SK-N-SH treated with all-trans-retinoic acid at 6 μM for 48 hours (cell line): ENCODE results near the gene TBCEL.

ENCODE experiments used
- ATAC-seq: fragments of 200-7000 bp; cut with Tn5 transposase; 3 replicates; pipeline ENCODE4 v1.9.1; 2020; ENCODE audit warnings: mild to moderate bottlenecking, moderate library complexity
- ARNTL ChIP-seq: fragments of 450-650 bp; formaldehyde crosslinking; IDR thresholded peaks from 2 replicates; pipeline ENCODE4 v1.5.0; 2020; ENCODE audit warnings: low read depth, mild to moderate bottlenecking, moderate library complexity, borderline replicate concordance
- BACH2 ChIP-seq: fragments of 250-450 bp; sonication (Bioruptor Pico); IDR thresholded peaks from 2 replicates; pipeline ENCODE4 v1.9.0; 2021; ENCODE audit warnings: mild to moderate bottlenecking, borderline replicate concordance
- CSDC2 ChIP-seq: fragments of 250-450 bp; sonication (Bioruptor Pico); IDR thresholded peaks from 2 replicates; pipeline ENCODE4 v1.5.0; 2020; ENCODE audit warnings: mild to moderate bottlenecking, moderate library complexity
- ESRRG ChIP-seq: fragments of 250-450 bp; sonication (Bioruptor Pico); IDR thresholded peaks from 2 replicates; pipeline ENCODE4 v1.6.1; 2021; ENCODE audit warnings: mild to moderate bottlenecking
- GLIS3 ChIP-seq: fragments of 250-450 bp; sonication (Bioruptor Pico); IDR thresholded peaks from 2 replicates; pipeline ENCODE4 v1.5.0; 2020; ENCODE audit warnings: mild to moderate bottlenecking, moderate library complexity
- ISL1 ChIP-seq: fragments of 250-450 bp; sonication (Bioruptor Pico); IDR thresholded peaks from 2 replicates; pipeline ENCODE4 v2.1.2; 2022; ENCODE audit warnings: mild to moderate bottlenecking, moderate library complexity
- OSR1 ChIP-seq: fragments of 250-450 bp; sonication (Bioruptor Pico); IDR thresholded peaks from 2 replicates; pipeline ENCODE4 v1.8.0; 2022; ENCODE audit warnings: moderate library complexity, mild to moderate bottlenecking, inconsistent platforms
- PPARA ChIP-seq: fragments of 250-450 bp; sonication (Bioruptor Pico); IDR thresholded peaks from 2 replicates; pipeline ENCODE4 v1.5.0; 2020; ENCODE audit warnings: mild to moderate bottlenecking, borderline replicate concordance
- RARB ChIP-seq: fragments of 250-450 bp; sonication (Bioruptor Pico); IDR thresholded peaks from 2 replicates; pipeline ENCODE4 v1.8.0; 2021; ENCODE audit warnings: mild to moderate bottlenecking, moderate library complexity
- SNAI2 ChIP-seq: fragments of 250-450 bp; sonication (Bioruptor Pico); IDR thresholded peaks from 2 replicates; pipeline ENCODE4 v1.5.0; 2020; ENCODE audit warnings: mild to moderate bottlenecking, moderate library complexity
- TCF4 ChIP-seq: fragments of 250-450 bp; sonication (Bioruptor Pico); IDR thresholded peaks from 2 replicates; pipeline ENCODE4 v1.8.0; 2021; ENCODE audit warnings: mild to moderate bottlenecking, moderate library complexity, borderline replicate concordance
- ZC3H10 ChIP-seq: fragments of 250-450 bp; sonication (Bioruptor Pico); IDR thresholded peaks from 2 replicates; pipeline ENCODE4 v1.5.1; 2021; ENCODE audit warnings: mild to moderate bottlenecking, moderate library complexity
- ZFP3 ChIP-seq: fragments of 250-450 bp; sonication (Bioruptor Pico); IDR thresholded peaks from 2 replicates; pipeline ENCODE4 v1.5.0; 2020; ENCODE audit warnings: mild to moderate bottlenecking, moderate library complexity
- ZNF565 ChIP-seq: fragments of 450-650 bp; formaldehyde crosslinking; conservative IDR thresholded peaks from 2 replicates; pipeline ENCODE4 v1.5.0; 2020; ENCODE audit warnings: low read depth, mild to moderate bottlenecking, moderate library complexity
- ZNF70 ChIP-seq: fragments of 450-650 bp; formaldehyde crosslinking; IDR thresholded peaks from 2 replicates; pipeline ENCODE4 v1.5.0; 2020; ENCODE audit warnings: mild to moderate bottlenecking, moderate library complexity
- ZNF8 ChIP-seq: fragments of 450-650 bp; formaldehyde crosslinking; IDR thresholded peaks from 2 replicates; pipeline ENCODE4 v1.5.0; 2020; ENCODE audit warnings: mild to moderate bottlenecking, moderate library complexity
- TF ChIP-seq, protein P1 (sequence below): fragments of 250-450 bp; sonication (Bioruptor Pico); IDR thresholded peaks from 2 replicates; pipeline ENCODE4 v1.5.1; 2021; ENCODE audit warnings: mild to moderate bottlenecking, moderate library complexity
- TF ChIP-seq, protein P2 (sequence below): fragments of 250-450 bp; sonication (Bioruptor Pico); IDR thresholded peaks from 2 replicates; pipeline ENCODE4 v1.8.0; 2021; ENCODE audit warnings: low read depth, mild to moderate bottlenecking, moderate library complexity, borderline replicate concordance
- TF ChIP-seq, protein P3 (sequence below): fragments of 250-450 bp; sonication (Bioruptor Pico); IDR thresholded peaks from 2 replicates; pipeline ENCODE4 v1.5.1; 2020; ENCODE audit warnings: low read depth, mild to moderate bottlenecking, moderate library complexity
- TF ChIP-seq, protein P4 (sequence below): fragments of 250-450 bp; sonication (Bioruptor Pico); IDR thresholded peaks from 2 replicates; pipeline ENCODE4 v1.8.0; 2020; ENCODE audit warnings: mild to moderate bottlenecking, moderate library complexity, borderline replicate concordance
- TF ChIP-seq, protein P5 (sequence below): fragments of 250-450 bp; sonication (Bioruptor Pico); IDR thresholded peaks from 2 replicates; pipeline ENCODE4 v1.5.0; 2020; ENCODE audit warnings: mild to moderate bottlenecking, moderate library complexity

The TBCEL gene

DNA sequence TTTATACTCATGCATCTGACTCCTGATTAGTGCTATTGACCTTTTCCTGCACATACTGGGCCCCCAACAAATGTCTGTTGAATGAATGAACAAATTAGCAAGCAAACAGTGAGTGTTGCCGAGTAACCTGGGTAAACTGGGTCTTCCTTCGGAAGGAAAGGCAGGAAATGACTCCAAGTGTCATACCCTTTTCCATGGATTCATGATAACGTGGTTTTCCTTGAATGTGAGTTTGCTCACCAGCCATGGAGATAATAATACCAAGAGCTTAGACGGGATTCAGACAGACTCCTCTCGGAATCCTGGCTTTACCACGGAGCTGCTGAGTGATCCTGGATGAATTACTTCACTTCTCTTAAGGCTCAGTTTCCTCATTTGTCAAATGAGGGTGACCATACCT, 93.9 kb downstream of the TBCEL start (continued):
- TF ChIP-seq, protein P1, sequence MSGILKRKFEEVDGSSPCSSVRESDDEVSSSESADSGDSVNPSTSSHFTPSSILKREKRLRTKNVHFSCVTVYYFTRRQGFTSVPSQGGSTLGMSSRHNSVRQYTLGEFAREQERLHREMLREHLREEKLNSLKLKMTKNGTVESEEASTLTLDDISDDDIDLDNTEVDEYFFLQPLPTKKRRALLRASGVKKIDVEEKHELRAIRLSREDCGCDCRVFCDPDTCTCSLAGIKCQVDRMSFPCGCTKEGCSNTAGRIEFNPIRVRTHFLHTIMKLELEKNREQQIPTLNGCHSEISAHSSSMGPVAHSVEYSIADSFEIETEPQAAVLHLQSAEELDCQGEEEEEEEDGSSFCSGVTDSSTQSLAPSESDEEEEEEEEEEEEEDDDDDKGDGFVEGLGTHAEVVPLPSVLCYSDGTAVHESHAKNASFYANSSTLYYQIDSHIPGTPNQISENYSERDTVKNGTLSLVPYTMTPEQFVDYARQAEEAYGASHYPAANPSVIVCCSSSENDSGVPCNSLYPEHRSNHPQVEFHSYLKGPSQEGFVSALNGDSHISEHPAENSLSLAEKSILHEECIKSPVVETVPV (CRISPR knock-in tag), result no peak
- no peak for TF ChIP-seq ZNF8 (CRISPR knock-in tag)
- TF ChIP-seq ZNF565 (CRISPR knock-in tag), result no peak
- TF ChIP-seq ESRRG (CRISPR knock-in tag), result no peak

DNA sequence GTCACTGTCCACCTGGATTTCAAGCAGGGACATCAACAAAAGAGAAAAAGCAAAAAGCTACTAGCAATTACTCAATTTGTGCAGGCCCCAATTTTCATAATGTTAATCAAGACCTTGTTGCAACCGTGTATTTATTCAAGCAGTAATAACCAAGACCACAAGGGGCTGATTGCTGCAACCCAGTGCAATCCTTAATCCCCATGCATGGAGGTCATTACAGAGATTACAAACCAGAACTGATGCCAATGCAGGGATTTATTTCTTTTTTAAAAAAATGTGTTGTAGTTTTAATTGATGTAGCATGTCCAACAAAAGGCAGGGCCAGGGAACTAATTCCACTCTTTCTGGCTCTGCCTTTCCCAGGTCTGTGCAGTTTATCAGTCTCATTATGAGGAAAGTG, 95.5 kb downstream of the TBCEL start:
- no peak for ATAC-seq
- TF ChIP-seq OSR1 (no peak), PPARA (CRISPR knock-in tag) (no peak), SNAI2 (CRISPR knock-in tag) (no peak), TCF4 (no peak), ESRRG (CRISPR knock-in tag) (no peak), ARNTL (CRISPR knock-in tag) (no peak)
- TF ChIP-seq, protein P2, sequence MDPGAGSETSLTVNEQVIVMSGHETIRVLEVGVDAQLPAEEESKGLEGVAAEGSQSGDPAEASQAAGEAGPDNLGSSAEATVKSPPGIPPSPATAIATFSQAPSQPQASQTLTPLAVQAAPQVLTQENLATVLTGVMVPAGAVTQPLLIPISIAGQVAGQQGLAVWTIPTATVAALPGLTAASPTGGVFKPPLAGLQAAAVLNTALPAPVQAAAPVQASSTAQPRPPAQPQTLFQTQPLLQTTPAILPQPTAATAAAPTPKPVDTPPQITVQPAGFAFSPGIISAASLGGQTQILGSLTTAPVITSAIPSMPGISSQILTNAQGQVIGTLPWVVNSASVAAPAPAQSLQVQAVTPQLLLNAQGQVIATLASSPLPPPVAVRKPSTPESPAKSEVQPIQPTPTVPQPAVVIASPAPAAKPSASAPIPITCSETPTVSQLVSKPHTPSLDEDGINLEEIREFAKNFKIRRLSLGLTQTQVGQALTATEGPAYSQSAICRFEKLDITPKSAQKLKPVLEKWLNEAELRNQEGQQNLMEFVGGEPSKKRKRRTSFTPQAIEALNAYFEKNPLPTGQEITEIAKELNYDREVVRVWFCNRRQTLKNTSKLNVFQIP (CRISPR knock-in tag), result no peak
- TF ChIP-seq, protein P3, sequence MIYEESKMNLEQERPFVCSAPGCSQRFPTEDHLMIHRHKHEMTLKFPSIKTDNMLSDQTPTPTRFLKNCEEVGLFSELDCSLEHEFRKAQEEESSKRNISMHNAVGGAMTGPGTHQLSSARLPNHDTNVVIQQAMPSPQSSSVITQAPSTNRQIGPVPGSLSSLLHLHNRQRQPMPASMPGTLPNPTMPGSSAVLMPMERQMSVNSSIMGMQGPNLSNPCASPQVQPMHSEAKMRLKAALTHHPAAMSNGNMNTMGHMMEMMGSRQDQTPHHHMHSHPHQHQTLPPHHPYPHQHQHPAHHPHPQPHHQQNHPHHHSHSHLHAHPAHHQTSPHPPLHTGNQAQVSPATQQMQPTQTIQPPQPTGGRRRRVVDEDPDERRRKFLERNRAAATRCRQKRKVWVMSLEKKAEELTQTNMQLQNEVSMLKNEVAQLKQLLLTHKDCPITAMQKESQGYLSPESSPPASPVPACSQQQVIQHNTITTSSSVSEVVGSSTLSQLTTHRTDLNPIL, result no peak

DNA sequence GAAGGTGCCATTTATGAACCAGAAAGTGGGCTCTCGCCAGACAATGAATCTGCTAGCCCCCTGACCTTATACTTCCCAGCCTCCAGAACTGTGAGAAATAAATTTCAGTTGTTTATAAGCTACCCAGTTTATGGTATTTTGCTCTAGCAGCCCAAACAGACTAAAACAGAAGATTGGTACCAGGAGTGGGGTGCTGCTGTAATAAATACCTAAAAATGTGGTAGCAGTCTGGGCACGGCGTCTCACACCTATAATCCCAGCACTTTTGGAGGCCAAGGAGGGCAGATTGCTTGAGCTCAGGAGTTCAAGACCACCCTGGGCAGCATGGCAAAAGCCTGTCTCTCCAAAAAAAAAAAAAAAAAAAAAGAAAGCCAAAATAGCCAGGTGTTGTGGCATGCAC, 98.4 kb downstream of the TBCEL start:
- no peak for ATAC-seq
- TF ChIP-seq ZNF8 (CRISPR knock-in tag) (no peak), CSDC2 (CRISPR knock-in tag) (no peak), ZNF565 (CRISPR knock-in tag) (no peak), ZNF70 (no peak), GLIS3 (CRISPR knock-in tag) (no peak), SNAI2 (CRISPR knock-in tag) (no peak), ZC3H10 (CRISPR knock-in tag) (no peak), OSR1 (no peak), ARNTL (CRISPR knock-in tag) (no peak), ISL1 (CRISPR knock-in tag) (no peak), RARB (CRISPR knock-in tag) (no peak), ESRRG (CRISPR knock-in tag) (no peak), BACH2 (CRISPR knock-in tag) (no peak), ZFP3 (CRISPR knock-in tag) (no peak)
- TF ChIP-seq, protein P4, sequence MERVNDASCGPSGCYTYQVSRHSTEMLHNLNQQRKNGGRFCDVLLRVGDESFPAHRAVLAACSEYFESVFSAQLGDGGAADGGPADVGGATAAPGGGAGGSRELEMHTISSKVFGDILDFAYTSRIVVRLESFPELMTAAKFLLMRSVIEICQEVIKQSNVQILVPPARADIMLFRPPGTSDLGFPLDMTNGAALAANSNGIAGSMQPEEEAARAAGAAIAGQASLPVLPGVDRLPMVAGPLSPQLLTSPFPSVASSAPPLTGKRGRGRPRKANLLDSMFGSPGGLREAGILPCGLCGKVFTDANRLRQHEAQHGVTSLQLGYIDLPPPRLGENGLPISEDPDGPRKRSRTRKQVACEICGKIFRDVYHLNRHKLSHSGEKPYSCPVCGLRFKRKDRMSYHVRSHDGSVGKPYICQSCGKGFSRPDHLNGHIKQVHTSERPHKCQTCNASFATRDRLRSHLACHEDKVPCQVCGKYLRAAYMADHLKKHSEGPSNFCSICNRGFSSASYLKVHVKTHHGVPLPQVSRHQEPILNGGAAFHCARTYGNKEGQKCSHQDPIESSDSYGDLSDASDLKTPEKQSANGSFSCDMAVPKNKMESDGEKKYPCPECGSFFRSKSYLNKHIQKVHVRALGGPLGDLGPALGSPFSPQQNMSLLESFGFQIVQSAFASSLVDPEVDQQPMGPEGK (CRISPR knock-in tag), result no peak
- TF ChIP-seq, protein P5, sequence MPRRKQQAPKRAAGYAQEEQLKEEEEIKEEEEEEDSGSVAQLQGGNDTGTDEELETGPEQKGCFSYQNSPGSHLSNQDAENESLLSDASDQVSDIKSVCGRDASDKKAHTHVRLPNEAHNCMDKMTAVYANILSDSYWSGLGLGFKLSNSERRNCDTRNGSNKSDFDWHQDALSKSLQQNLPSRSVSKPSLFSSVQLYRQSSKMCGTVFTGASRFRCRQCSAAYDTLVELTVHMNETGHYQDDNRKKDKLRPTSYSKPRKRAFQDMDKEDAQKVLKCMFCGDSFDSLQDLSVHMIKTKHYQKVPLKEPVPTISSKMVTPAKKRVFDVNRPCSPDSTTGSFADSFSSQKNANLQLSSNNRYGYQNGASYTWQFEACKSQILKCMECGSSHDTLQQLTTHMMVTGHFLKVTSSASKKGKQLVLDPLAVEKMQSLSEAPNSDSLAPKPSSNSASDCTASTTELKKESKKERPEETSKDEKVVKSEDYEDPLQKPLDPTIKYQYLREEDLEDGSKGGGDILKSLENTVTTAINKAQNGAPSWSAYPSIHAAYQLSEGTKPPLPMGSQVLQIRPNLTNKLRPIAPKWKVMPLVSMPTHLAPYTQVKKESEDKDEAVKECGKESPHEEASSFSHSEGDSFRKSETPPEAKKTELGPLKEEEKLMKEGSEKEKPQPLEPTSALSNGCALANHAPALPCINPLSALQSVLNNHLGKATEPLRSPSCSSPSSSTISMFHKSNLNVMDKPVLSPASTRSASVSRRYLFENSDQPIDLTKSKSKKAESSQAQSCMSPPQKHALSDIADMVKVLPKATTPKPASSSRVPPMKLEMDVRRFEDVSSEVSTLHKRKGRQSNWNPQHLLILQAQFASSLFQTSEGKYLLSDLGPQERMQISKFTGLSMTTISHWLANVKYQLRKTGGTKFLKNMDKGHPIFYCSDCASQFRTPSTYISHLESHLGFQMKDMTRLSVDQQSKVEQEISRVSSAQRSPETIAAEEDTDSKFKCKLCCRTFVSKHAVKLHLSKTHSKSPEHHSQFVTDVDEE (CRISPR knock-in tag), result no peak
- TF ChIP-seq, protein P1 (CRISPR knock-in tag), result no peak
- TF ChIP-seq, protein P3, result no peak
